Large intestine (tissue), 3 donors: ENCODE data around the gene LTBP1. TPM values are rescaled to one million over a fixed set of nuclear protein-coding genes. Genes with fewer than 3 reads are reported as not detected.

Experiments used
- DNase-seq, 2 donors: peaks; one replicate each; pipeline versions ENCODE4 v3.0.0 to v3.0.0-alpha.2; 2013
- H3K27ac ChIP-seq: one replicate; pipeline ENCODE4 v1.5.1; 2013; ENCODE audit warnings: low read length
- H3K27me3 ChIP-seq: 2 replicates; pipeline ENCODE4 v1.6.1; 2013; ENCODE audit warnings: low read length; ENCODE audit not compliant: control insufficient read depth, insufficient read depth
- H3K36me3 ChIP-seq: 2 replicates; pipeline ENCODE4 v1.6.1; 2013; ENCODE audit warnings: low read length; ENCODE audit not compliant: control insufficient read depth, insufficient read depth
- H3K4me1 ChIP-seq: one replicate; pipeline ENCODE4 v1.6.1; 2013; ENCODE audit warnings: low read length; ENCODE audit not compliant: control insufficient read depth, insufficient read depth
- H3K4me3 ChIP-seq: one replicate; pipeline ENCODE4 v1.5.1; 2013; ENCODE audit warnings: low read length
- H3K9me3 ChIP-seq: one replicate; pipeline ENCODE4 v1.6.1; 2013; ENCODE audit warnings: mild to moderate bottlenecking, low read depth, low read length, moderate library complexity; ENCODE audit not compliant: control insufficient read depth
- WGBS: methylation state at CpG from one replicate; pipeline ENCODE4 v1.1.5; 2013; ENCODE audit warnings: low lambda C conversion rate; ENCODE audit not compliant: insufficient coverage; 5-methylcytosine and 5-hydroxymethylcytosine counted together
- polyA plus RNA-seq: library from polyadenylated mRNA; unstranded; fragments of 120-200 nt; gene quantifications from one replicate; pipeline ENCODE4 v1.2.1, GENCODE V29; 2013

LTBP1 gene
- polyA plus RNA-seq, 1 donor, result 22.9 TPM

DNA sequence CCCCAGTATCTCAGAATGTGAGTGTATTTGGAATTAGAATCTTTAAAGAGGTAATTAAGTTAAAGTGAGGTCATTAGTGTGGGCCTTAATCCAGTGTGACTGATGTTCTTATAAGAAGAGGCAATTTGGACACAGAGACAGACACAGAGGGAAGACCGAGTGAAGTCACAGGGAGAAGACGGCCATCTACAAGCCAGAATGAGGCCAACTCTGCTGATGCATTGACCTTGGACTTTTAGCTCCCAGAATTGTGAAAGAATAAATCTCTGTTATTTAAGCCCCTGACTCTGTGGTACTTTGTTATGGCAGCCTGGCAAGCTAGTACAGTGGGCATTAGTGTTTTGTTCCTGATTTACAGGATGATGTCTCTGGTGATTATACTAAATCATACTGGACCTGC, 64.6 kb downstream of the LTBP1 start:
- Histone ChIP-seq H3K9me3 (no peaks in the 10 kb centered on the region), H3K4me1 (peaks cover 16% of the 10 kb centered on the region), H3K36me3 (no peaks in the 10 kb centered on the region), H3K4me3 (no peak overlapping the region), H3K27me3 (no peaks in the 10 kb centered on the region), H3K27ac (no peak overlapping the region)
- DNase-seq, result no peak
- WGBS, result 80% methylated on average over 1 of the region's 2 CpGs

DNA sequence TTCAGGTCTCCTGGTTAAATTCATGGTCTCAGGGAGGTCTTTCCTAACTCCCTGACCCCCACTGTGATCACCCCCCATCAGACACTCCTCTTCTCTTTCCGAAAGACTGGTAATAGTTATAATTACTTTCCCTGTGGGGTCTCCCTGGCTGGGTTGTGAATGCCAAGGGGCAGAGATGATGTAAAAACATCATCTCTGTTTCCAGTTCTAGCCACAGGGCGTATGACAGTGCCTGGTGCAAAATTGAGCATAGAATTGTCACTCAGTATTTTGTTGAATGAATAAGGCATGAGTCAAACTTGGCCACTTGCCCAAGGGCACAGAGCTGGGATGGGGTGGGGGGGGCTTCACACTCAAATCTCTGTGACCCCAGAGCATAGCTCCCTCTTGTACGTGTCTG, 65.2 kb downstream of the LTBP1 start:
- Histone ChIP-seq H3K4me3 (no peak overlapping the region), H3K27ac (no peak overlapping the region), H3K4me1 (peaks cover 16% of the 10 kb centered on the region), H3K9me3 (no peaks in the 10 kb centered on the region), H3K27me3 (no peaks in the 10 kb centered on the region), H3K36me3 (no peaks in the 10 kb centered on the region)
- DNase-seq, result no peak
- WGBS, result no CpG with 5 or more reads among the region's 3 CpGs

DNA sequence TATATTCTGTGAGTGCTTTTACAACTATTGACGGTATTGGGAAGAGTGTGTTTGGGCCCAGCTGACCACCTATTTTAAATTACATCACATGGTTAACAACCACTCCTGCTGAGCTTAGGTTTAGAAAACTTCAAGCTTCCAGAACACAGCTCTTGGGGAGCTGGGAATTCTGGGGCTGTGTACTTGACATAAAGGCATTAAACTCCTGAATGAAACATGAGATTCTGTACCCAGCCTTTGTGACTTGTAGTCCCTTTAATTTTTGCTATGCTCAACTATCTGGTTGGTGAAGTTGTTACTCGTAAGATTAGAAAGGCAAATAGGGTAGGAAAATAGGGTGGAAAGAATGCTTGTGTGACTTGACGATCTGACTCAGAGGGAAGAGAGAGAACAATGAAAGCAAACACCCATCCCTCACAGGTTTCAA, 66.9 kb downstream of the LTBP1 start:
- H3K4me1 ChIP-seq, result peaks cover 16% of the 10 kb centered on the region
- no peak overlapping the region for H3K27ac ChIP-seq
- no peaks in the 10 kb centered on the region for H3K36me3 ChIP-seq
- no peaks in the 10 kb centered on the region for H3K9me3 ChIP-seq
- DNase-seq, result no peak
- 80% methylated on average over 1 of the region's 3 CpGs for WGBS
- no peak overlapping the region for H3K4me3 ChIP-seq
- no peaks in the 10 kb centered on the region for H3K27me3 ChIP-seq

DNA sequence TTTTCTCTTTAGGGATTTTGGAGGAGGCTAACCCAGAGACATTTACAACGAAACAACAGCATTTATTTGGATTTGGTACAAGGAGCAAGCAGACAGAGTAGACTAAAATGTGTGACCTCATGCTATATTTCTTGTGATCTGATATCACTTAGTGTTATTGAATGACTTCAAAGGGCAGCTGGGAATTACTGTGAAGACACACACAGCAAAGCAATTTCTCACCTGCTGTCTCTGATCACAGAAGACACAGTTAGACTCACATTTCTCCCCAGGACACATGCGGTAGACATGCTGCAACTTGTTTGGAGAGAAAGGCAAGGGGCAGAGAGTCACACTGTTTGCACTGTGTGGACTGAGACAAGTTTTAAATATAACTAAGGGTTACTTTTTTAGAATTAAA, 67.5 kb downstream of the LTBP1 start:
- no CpG with 5 or more reads among the region's 2 CpGs for WGBS

DNA sequence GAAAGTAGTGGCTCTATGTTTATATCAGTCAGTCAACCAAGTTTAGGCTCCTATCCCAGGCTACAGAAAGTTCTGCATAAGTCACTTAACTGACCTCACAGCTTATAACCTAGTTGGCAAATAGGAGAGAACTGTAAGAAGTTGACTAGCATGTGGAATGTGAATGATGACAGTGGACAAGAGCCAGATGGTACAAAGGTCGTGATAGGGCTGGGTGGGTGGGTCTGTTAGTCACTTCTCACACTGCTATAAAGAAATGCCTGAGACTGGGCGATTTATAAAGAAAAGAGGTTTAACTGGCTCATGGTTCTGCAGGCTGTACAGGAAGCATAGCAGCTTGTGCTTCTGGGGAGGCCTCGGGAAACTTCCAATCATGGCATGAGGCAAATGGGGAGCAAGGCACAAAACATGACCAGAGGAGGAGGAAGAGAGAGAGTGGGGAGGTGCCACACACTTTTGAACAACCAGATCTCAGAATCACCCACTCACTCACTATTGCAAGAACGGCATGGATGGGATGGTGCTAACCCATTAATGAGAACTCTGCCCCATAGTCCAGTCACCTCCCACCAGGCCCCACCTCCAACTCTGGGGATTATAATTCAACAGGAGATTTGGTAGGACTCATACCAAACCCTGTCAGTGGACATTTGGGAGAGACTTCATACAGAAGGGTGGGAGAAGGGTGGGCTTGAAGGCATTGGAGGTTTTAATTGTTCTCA, 68.8 kb downstream of the LTBP1 start:
- no peaks in the 10 kb centered on the region for H3K27me3 ChIP-seq
- H3K4me3 ChIP-seq, result no peak overlapping the region
- no peaks in the 10 kb centered on the region for H3K9me3 ChIP-seq
- H3K36me3 ChIP-seq, result no peaks in the 10 kb centered on the region
- DNase-seq, result peak; percentile 79 to 83
- no CpG with 5 or more reads among the region's 4 CpGs for WGBS
- peak overlapping the region; percentile 72 for H3K27ac ChIP-seq
- H3K4me1 ChIP-seq, result peaks cover 16% of the 10 kb centered on the region

More for the DNA sequence above, 67.5 kb downstream of the LTBP1 start:
- Histone ChIP-seq H3K36me3 (no peaks in the 10 kb centered on the region), H3K27ac (no peak overlapping the region), H3K4me3 (no peak overlapping the region), H3K4me1 (peaks cover 16% of the 10 kb centered on the region), H3K9me3 (no peaks in the 10 kb centered on the region), H3K27me3 (no peaks in the 10 kb centered on the region)
- DNase-seq, result peak in 1 of 2 donors; percentile 20

DNA sequence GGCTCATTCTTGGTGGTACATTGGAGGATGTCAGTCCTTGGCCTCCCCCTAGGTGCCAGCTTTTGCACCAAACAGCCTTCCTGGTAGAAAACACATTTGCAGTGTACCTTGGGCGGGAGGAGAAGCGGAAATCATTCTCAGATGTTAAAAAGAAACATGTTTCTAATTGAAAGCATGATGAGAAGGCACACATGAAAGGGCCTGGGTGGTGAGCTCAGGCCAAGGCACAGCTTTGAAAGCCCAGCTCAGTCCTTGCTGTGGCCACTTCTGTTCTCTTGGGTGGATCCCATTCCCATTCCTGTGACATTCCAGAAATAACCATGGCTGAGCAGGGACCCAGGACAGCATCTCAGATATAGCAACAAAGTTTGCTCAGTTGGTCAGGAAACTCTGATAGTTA, 71.5 kb downstream of the LTBP1 start:
- peaks cover 16% of the 10 kb centered on the region for H3K4me1 ChIP-seq
- H3K27ac ChIP-seq, result no peak overlapping the region
- H3K9me3 ChIP-seq, result no peaks in the 10 kb centered on the region
- WGBS, result 83% methylated on average over 2 of the region's 2 CpGs
- no peaks in the 10 kb centered on the region for H3K36me3 ChIP-seq
- H3K4me3 ChIP-seq, result no peak overlapping the region
- no peak for DNase-seq
- no peaks in the 10 kb centered on the region for H3K27me3 ChIP-seq

DNA sequence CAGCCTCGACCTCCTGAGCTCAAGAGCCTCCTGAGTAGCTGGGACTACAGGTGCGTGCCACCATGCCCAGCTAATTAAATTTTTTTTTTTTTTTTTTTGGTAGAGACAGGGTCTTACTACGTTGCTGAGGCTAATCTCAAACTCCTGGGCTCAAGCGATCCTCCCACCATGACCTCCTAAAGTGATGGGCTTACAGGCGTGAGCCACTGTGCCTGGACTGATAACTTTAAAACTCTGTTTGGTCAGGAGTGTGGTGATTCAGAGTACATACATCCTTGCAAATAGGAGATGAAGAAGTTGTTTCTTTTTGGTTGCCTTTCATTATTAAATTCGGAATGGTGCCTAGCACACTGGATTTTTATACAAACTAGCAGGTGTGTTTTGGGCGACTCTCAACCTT, 73.0 kb downstream of the LTBP1 start:
- no peaks in the 10 kb centered on the region for H3K9me3 ChIP-seq
- H3K4me1 ChIP-seq, result peaks cover 20% of the 10 kb centered on the region
- H3K27ac ChIP-seq, result no peak overlapping the region
- no peaks in the 10 kb centered on the region for H3K27me3 ChIP-seq
- 100% methylated on average over 1 of the region's 7 CpGs for WGBS
- DNase-seq, result no peak
- no peak overlapping the region for H3K4me3 ChIP-seq
- H3K36me3 ChIP-seq, result no peaks in the 10 kb centered on the region

DNA sequence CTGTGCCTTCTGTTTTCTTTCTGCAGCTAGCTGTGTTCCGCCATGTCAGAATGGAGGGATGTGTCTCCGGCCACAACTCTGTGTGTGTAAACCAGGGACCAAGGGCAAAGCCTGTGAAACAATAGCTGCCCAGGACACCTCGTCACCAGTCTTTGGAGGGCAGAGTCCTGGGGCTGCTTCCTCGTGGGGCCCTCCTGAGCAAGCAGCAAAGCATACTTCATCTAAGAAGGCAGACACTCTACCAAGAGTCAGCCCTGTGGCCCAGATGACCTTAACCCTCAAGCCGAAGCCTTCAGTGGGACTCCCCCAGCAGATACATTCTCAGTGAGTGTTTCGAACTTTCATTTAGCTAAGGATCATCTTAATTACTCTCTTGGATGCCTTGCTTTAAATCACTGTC, 74.1 kb downstream of the LTBP1 start:
- no peaks in the 10 kb centered on the region for H3K36me3 ChIP-seq
- no peaks in the 10 kb centered on the region for H3K9me3 ChIP-seq
- no peak overlapping the region for H3K4me3 ChIP-seq
- H3K4me1 ChIP-seq, result peaks cover 11% of the 10 kb centered on the region
- WGBS, result 80% methylated on average over 1 of the region's 6 CpGs
- peak; percentile 67 to 74 for DNase-seq
- no peaks in the 10 kb centered on the region for H3K27me3 ChIP-seq
- H3K27ac ChIP-seq, result peak overlapping the region; percentile 57

DNA sequence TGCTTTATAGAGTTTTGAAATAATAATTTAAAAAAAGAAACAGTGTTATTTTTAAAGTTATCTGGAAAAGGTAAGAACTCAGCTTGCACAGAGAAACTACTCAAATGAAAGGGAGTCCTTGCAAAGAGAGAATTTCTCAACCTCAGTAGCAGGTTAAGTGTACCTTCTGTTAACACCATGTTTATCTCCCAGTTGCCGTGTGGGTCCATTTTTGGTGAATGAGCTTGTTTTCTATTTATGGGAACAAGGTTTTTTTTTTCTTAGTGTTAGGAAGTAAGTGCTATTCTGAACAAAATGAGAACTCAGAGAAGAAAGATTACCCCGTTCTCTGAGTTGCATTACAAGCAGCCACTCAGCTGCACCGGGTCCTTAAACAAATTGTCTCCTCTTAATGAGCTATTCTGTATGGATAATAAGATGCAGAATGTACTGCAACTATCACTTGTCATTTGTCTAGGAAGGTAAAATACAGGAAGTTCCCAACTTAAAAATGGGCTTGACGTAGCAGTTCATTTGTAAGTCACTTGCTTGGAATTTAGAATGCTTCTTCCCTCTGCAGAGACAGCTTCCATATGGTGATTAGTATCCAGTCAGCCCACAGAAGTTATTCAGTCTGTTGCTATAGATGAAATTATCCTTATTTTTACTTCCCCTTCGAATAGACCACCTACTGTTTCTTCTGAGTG, 74.9 kb downstream of the LTBP1 start:
- Histone ChIP-seq H3K27me3 (no peaks in the 10 kb centered on the region), H3K27ac (peak overlapping the region; percentile 57), H3K4me3 (no peak overlapping the region), H3K36me3 (no peaks in the 10 kb centered on the region), H3K9me3 (no peaks in the 10 kb centered on the region), H3K4me1 (peaks cover 6% of the 10 kb centered on the region)
- 83% methylated on average over 1 of the region's 5 CpGs for WGBS
- DNase-seq, result peak in 1 of 2 donors; percentile 22

DNA sequence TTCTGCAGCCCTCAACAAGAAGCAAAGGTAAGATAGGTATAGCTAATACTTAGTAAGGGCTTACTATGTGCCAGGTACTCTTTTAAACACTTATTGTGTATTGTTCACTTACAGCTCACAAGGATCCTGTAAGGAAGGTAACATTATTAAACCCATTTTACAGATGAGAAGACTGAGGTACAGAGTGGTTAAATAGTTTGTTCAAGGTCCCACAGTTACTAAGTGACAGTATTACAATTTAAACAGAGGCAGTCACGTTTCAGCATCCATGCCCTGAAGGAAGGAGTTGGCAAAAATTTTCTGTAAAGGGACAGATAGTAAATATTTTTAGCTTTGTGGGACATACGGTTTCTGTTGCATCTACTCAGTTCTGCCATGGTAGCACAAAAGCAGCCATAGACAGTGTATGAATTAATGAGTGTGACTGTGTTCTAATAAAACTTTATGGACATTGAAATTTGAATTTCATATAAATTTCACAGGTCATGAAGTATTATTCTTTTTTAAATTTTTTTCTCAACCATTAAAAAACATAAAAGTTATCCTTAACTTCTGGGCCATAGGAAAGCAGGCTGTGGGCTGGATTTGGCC, 75.7 kb downstream of the LTBP1 start:
- Histone ChIP-seq H3K27ac (no peak overlapping the region), H3K4me3 (no peak overlapping the region), H3K4me1 (peaks cover 6% of the 10 kb centered on the region), H3K36me3 (no peaks in the 10 kb centered on the region), H3K9me3 (no peaks in the 10 kb centered on the region), H3K27me3 (no peaks in the 10 kb centered on the region)
- no peak for DNase-seq
- 100% methylated on average over 1 of the region's 2 CpGs for WGBS
